Kidney (tissue), 14 donors: ENCODE data around the gene SMPX. TPM values are rescaled to one million over a fixed set of nuclear protein-coding genes. Genes with fewer than 3 reads are reported as not detected.

Experiments
- DNase-seq, 5 donors: peaks; one replicate each; pipeline ENCODE4 v3.0.0-alpha.2; 2013 to 2020
- FAIRE-seq: peaks from 2 replicates; lab custom pipeline; 2012; peaks lifted over from hg19 to GRCh38; lab: Jason Lieb, UNC
- H3K27ac ChIP-seq, 2 donors: one replicate each; pipeline ENCODE4 v1.7.0; 2013; ENCODE audit warnings: low read depth in 2 of 2, low read length in 2 of 2, inconsistent platforms in 1 of 2
- H3K27me3 ChIP-seq: one replicate; pipeline ENCODE4 v1.7.1; 2013; ENCODE audit warnings: low read length, inconsistent platforms; ENCODE audit not compliant: control insufficient read depth, insufficient read depth
- H3K36me3 ChIP-seq, 3 donors: one replicate each; pipeline versions ENCODE4 v1.7.0 to v1.7.1; 2013; ENCODE audit warnings: low read length in 3 of 3, control low read depth in 1 of 3, inconsistent platforms in 1 of 3; ENCODE audit not compliant: insufficient read depth in 3 of 3, control insufficient read depth in 2 of 3
- H3K4me1 ChIP-seq, 3 donors: one replicate each; pipeline versions ENCODE4 v1.7.0 to v1.7.1; 2013; ENCODE audit warnings: low read length in 3 of 3, inconsistent platforms in 1 of 3, low read depth in 1 of 3; ENCODE audit not compliant: control insufficient read depth in 2 of 3, insufficient read depth in 2 of 3
- H3K4me3 ChIP-seq, 3 donors: one replicate each; pipeline versions ENCODE4 v1.7.0 to v1.8.1; 2013; ENCODE audit warnings: low read length in 3 of 3, control low read depth in 1 of 3, inconsistent platforms in 1 of 3
- H3K9ac ChIP-seq, 3 donors: one replicate each; pipeline versions ENCODE4 v1.7.0 to v1.7.1; 2013; ENCODE audit warnings: low read length in 3 of 3, control low read depth in 1 of 3, inconsistent platforms in 1 of 3
- H3K9me3 ChIP-seq, 3 donors: one replicate each; pipeline versions ENCODE4 v1.7.0 to v1.7.1; 2013; ENCODE audit warnings: low read length in 3 of 3, control low read depth in 1 of 3, inconsistent platforms in 1 of 3; ENCODE audit not compliant: control insufficient read depth in 2 of 3, insufficient read depth in 1 of 3
- intact Hi-C: fragments of 100-400 bp; cut with DNase I; formaldehyde crosslinking; loops from one replicate; pipeline ENCODE4 v1.11.1; 2022
- polyA plus RNA-seq: library from polyadenylated mRNA; stranded (reverse); fragments of 350-450 nt; fragmentation: Illumina TruSeq; extraction: RNeasy Lipid Tissue Mini Kit (QIAGEN cat#74804); gene quantifications from one replicate; pipeline ENCODE4 v1.2.3, GENCODE V29; 2014; ENCODE audit warnings: low read depth, low replicate concordance; ENCODE audit not compliant: insufficient read depth
- total RNA-seq: library from RNA; stranded (reverse); fragmentation: NEBNext Ultra II Directional; extraction: Animal tissue kit (Norgen Biotek cat#: 25700); gene quantifications from one replicate; pipeline ENCODE4 v1.2.1, GENCODE V29; 2021
- TF ChIP-seq, protein P1 (sequence below): IDR thresholded peaks from 3 replicates; pipeline ENCODE4 v1.5.1; 2012; ENCODE audit warnings: mild to moderate bottlenecking, moderate library complexity, borderline replicate concordance; ENCODE audit not compliant: insufficient read depth; ENCODE audit errors: extremely low read depth
- donor health status: control.
- donor health status: control.
- donor health status: control.
- donor health status: control.
- donor health status: control.
- donor health status: DM: yes; HTN: yes; CAD: no.
- donor health status: Normal renal cell carcinoma (clear cell type).

Gene SMPX
- total and polyA plus RNA-seq, 2 donors from 2014 or later: not detected

DNA sequence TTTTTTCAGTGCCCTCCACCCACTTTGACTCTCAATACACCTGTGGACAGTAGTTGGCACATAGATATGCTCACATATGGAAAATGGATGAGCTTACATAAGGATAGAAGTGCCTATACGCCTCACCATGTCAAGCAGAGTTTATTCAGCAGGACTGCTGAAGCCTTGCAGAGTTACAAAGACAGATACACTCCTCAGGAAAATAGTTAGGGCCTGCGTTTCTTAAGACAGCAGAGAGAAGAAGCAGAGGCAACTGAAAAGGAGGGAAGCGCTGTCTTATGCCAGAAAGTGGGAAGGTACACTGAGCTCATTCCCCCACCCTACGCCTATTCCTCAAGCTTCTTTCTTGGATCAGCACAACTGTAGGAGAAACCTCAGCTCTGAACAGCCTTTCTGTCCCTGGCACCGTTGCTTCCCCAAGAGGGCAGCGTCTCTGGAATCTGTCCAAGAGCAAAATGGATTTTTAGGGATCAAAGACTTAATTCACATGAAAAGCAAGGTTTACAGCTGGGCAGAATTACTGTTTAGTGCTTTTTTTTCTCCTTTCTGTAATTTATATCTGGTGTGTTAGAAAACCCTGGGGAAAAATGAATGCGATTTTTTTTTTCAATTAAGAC, 44.2 kb upstream of the SMPX start:
- DNase-seq (no peak), FAIRE-seq (no peak)
- Histone ChIP-seq H3K27ac (no peak overlapping the region), H3K36me3 (no peaks in the 10 kb centered on the region), H3K4me3 (no peak overlapping the region), H3K27me3 (no peaks in the 10 kb centered on the region), H3K9ac (no peak overlapping the region), H3K9me3 (no peaks in the 10 kb centered on the region), H3K4me1 (no peaks in the 10 kb centered on the region)
- TF ChIP-seq, protein P1, sequence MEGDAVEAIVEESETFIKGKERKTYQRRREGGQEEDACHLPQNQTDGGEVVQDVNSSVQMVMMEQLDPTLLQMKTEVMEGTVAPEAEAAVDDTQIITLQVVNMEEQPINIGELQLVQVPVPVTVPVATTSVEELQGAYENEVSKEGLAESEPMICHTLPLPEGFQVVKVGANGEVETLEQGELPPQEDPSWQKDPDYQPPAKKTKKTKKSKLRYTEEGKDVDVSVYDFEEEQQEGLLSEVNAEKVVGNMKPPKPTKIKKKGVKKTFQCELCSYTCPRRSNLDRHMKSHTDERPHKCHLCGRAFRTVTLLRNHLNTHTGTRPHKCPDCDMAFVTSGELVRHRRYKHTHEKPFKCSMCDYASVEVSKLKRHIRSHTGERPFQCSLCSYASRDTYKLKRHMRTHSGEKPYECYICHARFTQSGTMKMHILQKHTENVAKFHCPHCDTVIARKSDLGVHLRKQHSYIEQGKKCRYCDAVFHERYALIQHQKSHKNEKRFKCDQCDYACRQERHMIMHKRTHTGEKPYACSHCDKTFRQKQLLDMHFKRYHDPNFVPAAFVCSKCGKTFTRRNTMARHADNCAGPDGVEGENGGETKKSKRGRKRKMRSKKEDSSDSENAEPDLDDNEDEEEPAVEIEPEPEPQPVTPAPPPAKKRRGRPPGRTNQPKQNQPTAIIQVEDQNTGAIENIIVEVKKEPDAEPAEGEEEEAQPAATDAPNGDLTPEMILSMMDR: no peak
- intact Hi-C loops: no loop called here

DNA sequence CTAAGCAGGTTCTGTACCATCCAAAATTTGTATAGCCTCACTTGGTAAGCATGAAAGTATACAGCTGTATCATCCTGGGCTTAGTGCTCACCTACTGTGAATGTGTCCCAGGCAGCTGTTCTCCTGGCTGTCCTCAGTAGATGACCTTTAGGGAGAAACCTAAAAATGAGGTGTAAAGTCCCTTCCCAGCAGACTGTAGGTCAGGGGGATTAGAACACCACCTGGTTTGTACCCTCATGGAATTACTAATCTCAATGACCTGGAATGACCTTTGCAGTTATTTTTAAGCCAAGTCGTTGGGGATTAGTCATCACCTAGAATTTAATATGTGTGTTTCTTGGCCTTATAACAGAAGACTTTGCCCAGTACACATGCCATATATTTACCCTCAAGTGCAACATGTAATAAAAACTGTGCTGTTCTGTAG, 42.4 kb upstream of the SMPX start:
- Histone ChIP-seq H3K4me1 (no peaks in the 10 kb centered on the region), H3K9ac (no peak overlapping the region), H3K27ac (no peak overlapping the region), H3K36me3 (no peaks in the 10 kb centered on the region), H3K9me3 (no peaks in the 10 kb centered on the region), H3K27me3 (no peaks in the 10 kb centered on the region), H3K4me3 (no peak overlapping the region)
- TF ChIP-seq, protein P1: no peak
- intact Hi-C loops: no loop called here
- FAIRE-seq: no peak
- DNase-seq: no peak

DNA sequence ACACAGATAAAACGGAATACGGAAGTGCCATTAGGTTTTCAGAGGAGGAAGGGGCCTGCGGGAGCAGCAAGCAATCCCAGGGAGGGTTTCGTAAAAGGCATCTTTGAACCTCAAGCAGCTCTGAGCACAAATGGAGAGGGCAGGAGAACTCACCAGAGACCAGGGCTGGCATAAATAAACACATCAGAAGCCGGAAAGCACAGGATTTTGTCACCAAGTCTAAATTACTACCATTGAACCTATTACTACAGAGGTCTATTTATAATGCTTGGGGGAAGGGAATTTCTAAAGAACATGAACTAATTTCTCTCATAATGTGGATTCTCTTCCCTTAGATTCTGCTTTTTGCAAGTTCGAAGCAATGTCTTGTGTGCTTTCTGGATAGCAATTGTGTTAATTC, 41.9 kb upstream of the SMPX start:
- Histone ChIP-seq H3K4me3 (no peak overlapping the region), H3K27ac (no peak overlapping the region), H3K9ac (no peak overlapping the region), H3K36me3 (no peaks in the 10 kb centered on the region), H3K27me3 (no peaks in the 10 kb centered on the region), H3K4me1 (no peaks in the 10 kb centered on the region), H3K9me3 (no peaks in the 10 kb centered on the region)
- TF ChIP-seq, protein P1: no peak
- FAIRE-seq: no peak
- intact Hi-C loops: no loop called here
- no peak for DNase-seq
